Esophagus squamous epithelium (tissue), 4 donors: ENCODE data around the gene KCNMA1.

Source experiments
- POLR2A ChIP-seq, 4 donors: fragments of 450-650 bp; IDR thresholded peaks; one replicate each; pipeline ENCODE4 v1.6.1; 2017; ENCODE audit warnings: antibody characterized with exemption in 4 of 4, mild to moderate bottlenecking in 4 of 4, moderate library complexity in 3 of 4
- TF ChIP-seq, protein P1 (sequence below), 6 experiments: fragments of 450-650 bp in 4 of 6; fragments of 200-600 bp in 2 of 6; sonication (generic) in 2 of 6; IDR thresholded peaks; one replicate each; pipeline ENCODE4 v1.5.1; 2016 to 2019; ENCODE audit warnings: antibody characterized with exemption in 6 of 6, mild to moderate bottlenecking in 4 of 6, moderate library complexity in 4 of 6

DNA sequence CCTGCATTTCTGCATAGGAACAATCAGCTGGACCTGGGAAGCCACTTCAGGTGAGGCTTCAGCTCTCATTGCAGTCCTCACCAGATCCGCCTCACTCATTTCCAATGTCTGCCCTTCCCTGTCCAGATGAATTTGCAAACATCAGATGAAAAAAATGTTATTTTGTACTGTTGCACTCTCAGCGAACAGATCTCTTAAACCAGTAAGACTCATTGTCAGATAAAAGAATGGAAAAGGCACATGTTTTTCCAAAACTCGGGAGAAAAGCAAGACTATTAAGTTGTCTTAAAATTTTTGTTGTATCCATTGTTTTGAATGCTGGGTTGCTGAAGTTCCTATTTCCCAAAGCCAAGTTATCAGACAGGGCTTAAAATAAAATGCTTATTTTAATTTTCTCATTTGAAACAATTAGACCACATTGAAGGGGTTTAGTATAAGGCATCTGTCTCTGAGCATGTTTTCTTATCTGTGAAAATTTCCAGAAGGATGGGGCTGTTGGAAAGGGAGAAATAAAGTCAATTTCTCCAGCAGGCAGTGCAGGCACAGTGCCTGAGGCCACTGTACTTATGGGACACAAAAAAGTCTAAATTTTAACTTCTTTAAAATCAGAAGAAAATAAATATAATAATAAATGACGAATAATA is 396.8 kb downstream of the KCNMA1 start:
- TF ChIP-seq POLR2A (IDR thresholded peaks at IDR 0.05) = no peak
- TF ChIP-seq, protein P1, sequence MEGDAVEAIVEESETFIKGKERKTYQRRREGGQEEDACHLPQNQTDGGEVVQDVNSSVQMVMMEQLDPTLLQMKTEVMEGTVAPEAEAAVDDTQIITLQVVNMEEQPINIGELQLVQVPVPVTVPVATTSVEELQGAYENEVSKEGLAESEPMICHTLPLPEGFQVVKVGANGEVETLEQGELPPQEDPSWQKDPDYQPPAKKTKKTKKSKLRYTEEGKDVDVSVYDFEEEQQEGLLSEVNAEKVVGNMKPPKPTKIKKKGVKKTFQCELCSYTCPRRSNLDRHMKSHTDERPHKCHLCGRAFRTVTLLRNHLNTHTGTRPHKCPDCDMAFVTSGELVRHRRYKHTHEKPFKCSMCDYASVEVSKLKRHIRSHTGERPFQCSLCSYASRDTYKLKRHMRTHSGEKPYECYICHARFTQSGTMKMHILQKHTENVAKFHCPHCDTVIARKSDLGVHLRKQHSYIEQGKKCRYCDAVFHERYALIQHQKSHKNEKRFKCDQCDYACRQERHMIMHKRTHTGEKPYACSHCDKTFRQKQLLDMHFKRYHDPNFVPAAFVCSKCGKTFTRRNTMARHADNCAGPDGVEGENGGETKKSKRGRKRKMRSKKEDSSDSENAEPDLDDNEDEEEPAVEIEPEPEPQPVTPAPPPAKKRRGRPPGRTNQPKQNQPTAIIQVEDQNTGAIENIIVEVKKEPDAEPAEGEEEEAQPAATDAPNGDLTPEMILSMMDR (IDR thresholded peaks at IDR 0.05) = no peak
